H1 (cell line): ENCODE measurements around the gene APOBEC2. TPM values are rescaled to one million over a fixed set of nuclear protein-coding genes. Genes with fewer than 3 reads are reported as not detected.

Experiments used
- CTCF ChIA-PET: fragments of 300-600 bp; sonication (Branson Sonifier 250); formaldehyde crosslinking; loops from one replicate; lab custom pipeline; 2021; ENCODE audit not compliant: partially characterized antibody; lab: Charles Lee
- POLR2A ChIA-PET: fragments of 300-600 bp; sonication (Branson Sonifier 250); formaldehyde crosslinking; loops from one replicate; lab custom pipeline; 2021; ENCODE audit warnings: inconsistent platforms; ENCODE audit not compliant: partially characterized antibody; lab: Charles Lee
- DNase-seq, 2 experiments: peaks; one replicate each; pipeline versions ENCODE4 v3.0.0 to v3.0.0-alpha.2; 2010 to 2022; ENCODE audit warnings: low spot score in 2 of 2, low read depth in 1 of 2, mixed read lengths in 1 of 2
- FAIRE-seq: peaks from 2 replicates; lab custom pipeline; 2011; peaks lifted over from hg19 to GRCh38; lab: Jason Lieb, UNC
- H2AFZ ChIP-seq: 2 replicates; pipeline ENCODE4 v1.8.1; 2012; ENCODE audit warnings: low read length, inconsistent platforms
- H2AK5ac ChIP-seq: 2 replicates; pipeline ENCODE4 v1.6.1; 2013; ENCODE audit warnings: low read depth, low read length
- H2BK120ac ChIP-seq: replicated peaks from 2 replicates; pipeline ENCODE3; 2013; ENCODE audit warnings: low read depth, low read length, inconsistent platforms
- H2BK12ac ChIP-seq: 2 replicates; pipeline ENCODE4 v1.6.1; 2013; ENCODE audit warnings: low read depth, low read length
- H2BK15ac ChIP-seq: 2 replicates; pipeline ENCODE4 v1.6.1; 2013; ENCODE audit warnings: low read length
- H2BK20ac ChIP-seq: 2 replicates; pipeline ENCODE4 v1.6.1; 2013; ENCODE audit warnings: low read length
- H2BK5ac ChIP-seq: 2 replicates; pipeline ENCODE4 v1.6.1; 2013; ENCODE audit warnings: low read depth, low read length
- H3K14ac ChIP-seq: 2 replicates; pipeline ENCODE4 v1.6.1; 2013; ENCODE audit warnings: inconsistent platforms; ENCODE audit not compliant: insufficient read length
- H3K18ac ChIP-seq: 2 replicates; pipeline ENCODE4 v1.6.1; 2013; ENCODE audit warnings: low read length; ENCODE audit errors: extremely low read depth
- H3K23ac ChIP-seq: 2 replicates; pipeline ENCODE4 v1.6.1; 2013; ENCODE audit warnings: inconsistent platforms; ENCODE audit not compliant: insufficient read length
- H3K23me2 ChIP-seq: 2 replicates; pipeline ENCODE4 v1.6.1; 2013; ENCODE audit warnings: low read depth, low read length
- H3K27ac ChIP-seq: 2 replicates; pipeline ENCODE4 v1.6.1; 2011; ENCODE audit warnings: low read depth, low read length, inconsistent platforms
- H3K27me3 ChIP-seq, 4 experiments: replicated peaks in 1 of 4; 1 replicate in 1 of 4; 2 replicates in 3 of 4; pipeline versions ENCODE4 v1.6.1 to v1.8.1; 2011 to 2013; ENCODE audit warnings: low read length in 3 of 4, mild to moderate bottlenecking in 3 of 4, inconsistent platforms in 2 of 4, mixed read lengths in 2 of 4, moderate library complexity in 1 of 4; ENCODE audit not compliant: control insufficient read depth in 3 of 4, insufficient read depth in 3 of 4; ENCODE audit errors: extremely low read depth in 1 of 4
- H3K36me3 ChIP-seq, 4 experiments: 2 replicates each; pipeline versions ENCODE4 v1.6.1 to v1.8.1; 2011 to 2013; ENCODE audit warnings: mild to moderate bottlenecking in 4 of 4, low read length in 3 of 4, moderate library complexity in 2 of 4, control low read depth in 1 of 4, inconsistent platforms in 1 of 4; ENCODE audit not compliant: insufficient read depth in 4 of 4, control insufficient read depth in 2 of 4
- H3K4ac ChIP-seq: replicated peaks from 2 replicates; pipeline ENCODE3; 2013; ENCODE audit warnings: low read length, low read depth, mixed read lengths, inconsistent platforms; ENCODE audit not compliant: insufficient read length
- H3K4me1 ChIP-seq, 4 experiments: replicated peaks in 1 of 4; 1 replicate in 1 of 4; 2 replicates in 3 of 4; pipeline versions ENCODE4 v1.6.1 to v1.8.1; 2011 to 2013; ENCODE audit warnings: low read length in 3 of 4, inconsistent platforms in 2 of 4, mixed read lengths in 1 of 4; ENCODE audit not compliant: insufficient read depth in 4 of 4, control insufficient read depth in 3 of 4
- H3K4me2 ChIP-seq, 2 experiments: 2 replicates each; pipeline versions ENCODE4 v1.6.1 to v1.8.1; 2011 to 2013; ENCODE audit warnings: low read depth in 2 of 2, low read length in 2 of 2, control low read depth in 1 of 2, inconsistent platforms in 1 of 2, mild to moderate bottlenecking in 1 of 2; ENCODE audit not compliant: insufficient read depth in 1 of 2
- H3K4me3 ChIP-seq, 4 experiments: fragments of 200-600, 300-600 bp in 1 of 4; sonication (generic), shearing (Covaris generic), sonication (Bioruptor Twin) in 1 of 4; 2 replicates each; pipeline versions ENCODE4 v1.5.1 to v1.8.1; 2011 to 2016; ENCODE audit warnings: low read length in 4 of 4, low read depth in 3 of 4, control low read depth in 2 of 4, inconsistent platforms in 2 of 4, mild to moderate bottlenecking in 2 of 4, mixed read lengths in 1 of 4, moderate library complexity in 1 of 4; ENCODE audit not compliant: insufficient read depth in 2 of 4; ENCODE audit errors: extremely low read depth in 1 of 4
- H3K56ac ChIP-seq: replicated peaks from 2 replicates; pipeline ENCODE3; 2013; ENCODE audit warnings: low read depth, mild to moderate bottlenecking, mixed read lengths, low read length, inconsistent platforms; ENCODE audit not compliant: insufficient read length
- H3K79me1 ChIP-seq: 2 replicates; pipeline ENCODE4 v1.6.1; 2013; ENCODE audit warnings: low read depth, low read length, control low read depth
- H3K79me2 ChIP-seq, 2 experiments: 2 replicates each; pipeline versions ENCODE4 v1.6.1 to v1.8.1; 2012 to 2013; ENCODE audit warnings: low read length in 2 of 2, mild to moderate bottlenecking in 2 of 2, inconsistent platforms in 1 of 2; ENCODE audit not compliant: insufficient read depth in 2 of 2, control insufficient read depth in 1 of 2
- H3K9ac ChIP-seq, 4 experiments: replicated peaks in 1 of 4; 1 replicate in 1 of 4; 2 replicates in 3 of 4; pipeline versions ENCODE4 v1.6.1 to v1.8.1; 2011 to 2013; ENCODE audit warnings: low read depth in 3 of 4, low read length in 3 of 4, control low read depth in 2 of 4, mild to moderate bottlenecking in 2 of 4, moderate library complexity in 2 of 4, inconsistent platforms in 1 of 4; ENCODE audit errors: extremely low read depth in 1 of 4
- H3K9me3 ChIP-seq, 2 experiments: 2 replicates each; pipeline versions ENCODE4 v1.6.1 to v1.8.1; 2012 to 2013; ENCODE audit warnings: mild to moderate bottlenecking in 2 of 2, moderate library complexity in 2 of 2, control low read depth in 1 of 2, inconsistent platforms in 1 of 2, low read depth in 1 of 2, low read length in 1 of 2, mixed read lengths in 1 of 2; ENCODE audit not compliant: insufficient read depth in 2 of 2
- H4K20me1 ChIP-seq, 2 experiments: replicated peaks in 1 of 2; 2 replicates each; pipeline versions ENCODE3 to v1.8.1; 2011 to 2013; ENCODE audit warnings: inconsistent platforms in 2 of 2, low read length in 2 of 2, mild to moderate bottlenecking in 1 of 2; ENCODE audit not compliant: insufficient read depth in 2 of 2, control insufficient read depth in 1 of 2
- H4K5ac ChIP-seq: 2 replicates; pipeline ENCODE4 v1.6.1; 2013; ENCODE audit warnings: low read length, low read depth, mixed read lengths, inconsistent platforms; ENCODE audit not compliant: insufficient read length
- H4K8ac ChIP-seq: 2 replicates; pipeline ENCODE4 v1.8.0; 2013; ENCODE audit warnings: mild to moderate bottlenecking, moderate library complexity, low read length, inconsistent platforms; ENCODE audit not compliant: insufficient read depth; ENCODE audit errors: extremely low read depth
- H4K91ac ChIP-seq: replicated peaks from 2 replicates; pipeline ENCODE3; 2013; ENCODE audit warnings: low read length, mixed read lengths, inconsistent platforms; ENCODE audit not compliant: insufficient read length
- ASH2L ChIP-seq: fragments of 200-600, 300-600 bp; sonication (generic); IDR thresholded peaks from one replicate; pipeline ENCODE4 v1.7.1; 2017; ENCODE audit warnings: low read length
- BACH1 ChIP-seq: IDR thresholded peaks from 2 replicates; pipeline ENCODE4 v1.6.1; 2012; ENCODE audit warnings: low read length, improper control_type of control experiment
- EZH2 ChIP-seq: fragments of 200-600 bp; sonication (generic); IDR thresholded peaks from 2 replicates; pipeline ENCODE4 v1.7.1; 2012; ENCODE audit warnings: low read depth, mild to moderate bottlenecking, moderate library complexity, low read length, inconsistent platforms; ENCODE audit not compliant: severe bottlenecking
- SIN3A ChIP-seq, 2 experiments: IDR thresholded peaks in 1 of 2; conservative IDR thresholded peaks in 1 of 2; 2 replicates each; pipeline ENCODE4 v1.6.1; 2011 to 2012; ENCODE audit warnings: low read length in 2 of 2, improper control_type of control experiment in 1 of 2, low read depth in 1 of 2, mild to moderate bottlenecking in 1 of 2
- ZNF274 ChIP-seq: IDR thresholded peaks from 2 replicates; pipeline ENCODE4 v1.7.0; 2012; ENCODE audit warnings: low read length, borderline replicate concordance; ENCODE audit errors: extremely low read depth
- WGBS, 2 experiments: shearing (Covaris generic) in 1 of 2; methylation state at CpG; one replicate each; pipeline versions ENCODE4 v1.1.6 to v1.1.7; 2013 to 2015; ENCODE audit warnings: low lambda C conversion rate in 2 of 2, mixed read lengths in 2 of 2, inconsistent platforms in 1 of 2, low coverage in 1 of 2, missing lambda C conversion rate in 1 of 2; ENCODE audit not compliant: insufficient replicate concordance in 2 of 2, insufficient coverage in 1 of 2, insufficient read length in 1 of 2; ENCODE audit errors: extremely low coverage in 1 of 2, missing lambda C conversion rate in 1 of 2; 5-methylcytosine and 5-hydroxymethylcytosine counted together
- polyA plus RNA-seq, 7 experiments: library from polyadenylated mRNA; depleted of rRNA in 3 of 7; stranded (reverse) in 5 of 7; unstranded in 2 of 7; fragments of >200 nt in 5 of 7; fragments of 200-250 nt in 2 of 7; gene quantifications; 1 replicate in 5 of 7; 2 replicates in 1 of 7; 4 replicates in 1 of 7; pipeline versions ENCODE4 v1.2.1 to v1.2.3, GENCODE V29; 2011 to 2013; ENCODE audit warnings: missing spikeins in 2 of 7, mixed read lengths in 2 of 7
- total RNA-seq: library from RNA; stranded (reverse); fragmentation: NEBNext Ultra II Directional; extraction: Animal tissue kit (Norgen Biotek cat#: 25700); gene quantifications from 2 replicates; pipeline ENCODE4 v1.2.1, GENCODE V29; 2021

The APOBEC2 gene
- total and polyA plus RNA-seq, 2 of the 8 experiments (the other 6 are each of a cell fraction or from before 2014, with no cell fraction given), result not detected

DNA sequence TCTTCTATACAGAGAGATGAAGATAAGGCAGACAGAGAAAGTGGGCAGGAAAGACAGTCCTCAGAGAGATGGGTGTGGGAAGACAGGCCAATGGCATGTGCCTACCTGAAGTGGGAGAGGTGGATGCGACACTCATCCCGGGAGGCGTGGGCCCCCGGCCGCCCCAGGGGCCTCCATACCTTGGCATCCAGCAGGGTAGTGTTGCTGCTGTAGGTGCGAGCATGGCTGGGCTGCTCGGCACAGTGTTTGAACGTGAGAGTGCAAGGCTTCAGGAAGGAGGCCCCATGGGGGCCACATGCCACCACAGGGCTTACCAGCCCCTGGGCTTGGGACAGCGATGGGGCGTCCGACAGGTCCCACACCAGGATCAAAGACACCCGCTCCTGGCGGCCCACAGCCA is 19.2 kb upstream of the APOBEC2 start:
- Histone ChIP-seq H2AK5ac (no peak overlapping the region), H3K23me2 (no peaks in the 10 kb centered on the region), H2BK120ac (no peak overlapping the region), H2BK20ac (no peak overlapping the region), H2AFZ (no peak overlapping the region), H3K56ac (no peak overlapping the region), H3K18ac (no peak overlapping the region), H3K9ac (no peak overlapping the region), H3K27ac (no peak overlapping the region), H3K14ac (no peak overlapping the region), H4K8ac (no peak overlapping the region), H4K5ac (no peak overlapping the region), H3K4ac (no peak overlapping the region), H3K79me2 (no peaks in the 10 kb centered on the region), H3K4me3 (no peak overlapping the region), H4K20me1 (no peaks in the 10 kb centered on the region), H3K4me2 (no peak overlapping the region), H3K23ac (no peak overlapping the region), H3K4me1 (peaks cover 0 to 5% (median 1%) of the 10 kb centered on the region in 4 experiments; a peak in 3 of 7 replicates), H3K36me3 (no peaks in the 10 kb centered on the region), H4K91ac (no peak overlapping the region), H2BK12ac (no peak overlapping the region), H3K27me3 (no peaks in the 10 kb centered on the region; a peak in 2 of 7 replicates), H3K9me3 (no peaks in the 10 kb centered on the region), H3K79me1 (no peaks in the 10 kb centered on the region), H2BK5ac (no peak overlapping the region), H2BK15ac (no peak overlapping the region)
- POLR2A ChIA-PET, result no interaction called here
- FAIRE-seq, result no peak
- WGBS, 2 experiments, result 92% methylated on average over 13 of the region's 13 CpGs; no CpG with 5 or more reads in 1 of the 2 experiments
- CTCF ChIA-PET, result interaction anchor here (1.8 kb wide), 1 partner anchor 12 kb away, joined by 3 read pairs; no protein-coding TSS in a partner anchor
- TF ChIP-seq ASH2L (no peak), ZNF274 (no peak), BACH1 (no peak), EZH2 (no peak), SIN3A (conservative IDR thresholded peaks at IDR 0.05 in 1 of 2, IDR thresholded peaks at IDR 0.05 in 1 of 2; ENCODE audit: low read depth in 1 of 2, low read length in 2 of 2) (no peak)
- no peak for DNase-seq
